HepG2 (cell line): Measurements from ENCODE around the gene P2RY6. TPM values are rescaled to one million over a fixed set of nuclear protein-coding genes. Genes with fewer than 3 reads are reported as not detected.

Experiments used
- ATF6 ChIP-seq: sonication (generic); formaldehyde crosslinking; conservative IDR thresholded peaks from 2 replicates; pipeline ENCODE4 v1.4.0; 2020; ENCODE audit warnings: missing genetic modification reagents
- ATRX ChIP-seq: sonication (generic); formaldehyde crosslinking; IDR thresholded peaks from 2 replicates; pipeline ENCODE4 v1.4.0; 2020; ENCODE audit warnings: missing genetic modification reagents, borderline replicate concordance
- BCL6 ChIP-seq: IDR thresholded peaks from 2 replicates; pipeline ENCODE4 v1.6.1; 2016; ENCODE audit warnings: missing genetic modification reagents, missing compliant biosample characterization
- FOSL2 ChIP-seq: sonication (generic); formaldehyde crosslinking; IDR thresholded peaks from 2 replicates; pipeline ENCODE4 v1.4.0; 2020; ENCODE audit warnings: missing genetic modification reagents
- GMEB1 ChIP-seq: sonication (generic); formaldehyde crosslinking; IDR thresholded peaks from 2 replicates; pipeline ENCODE4 v1.5.1; 2020; ENCODE audit warnings: missing genetic modification reagents, mild to moderate bottlenecking, borderline replicate concordance
- JDP2 ChIP-seq: sonication (generic); formaldehyde crosslinking; IDR thresholded peaks from 2 replicates; pipeline ENCODE4 v1.8.1; 2022; ENCODE audit warnings: missing genetic modification reagents, borderline replicate concordance
- KLF13 ChIP-seq: sonication (generic); formaldehyde crosslinking; IDR thresholded peaks from 2 replicates; pipeline ENCODE4 v1.4.0; 2020; ENCODE audit warnings: mild to moderate bottlenecking, missing genetic modification reagents
- KLF16 ChIP-seq, 2 experiments: sonication (generic) in 1 of 2; formaldehyde crosslinking in 1 of 2; IDR thresholded peaks; 2 replicates each; pipeline versions ENCODE4 v1.6.1 to v1.8.0; 2016 to 2023; ENCODE audit warnings: missing genetic modification reagents in 2 of 2, missing compliant biosample characterization in 1 of 2
- PATZ1 ChIP-seq: sonication (generic); formaldehyde crosslinking; IDR thresholded peaks from 2 replicates; pipeline ENCODE4 v1.4.0; 2020; ENCODE audit warnings: missing genetic modification reagents
- POGK ChIP-seq: sonication (generic); formaldehyde crosslinking; conservative IDR thresholded peaks from 2 replicates; pipeline ENCODE4 v1.8.0; 2022; ENCODE audit warnings: mild to moderate bottlenecking, moderate library complexity, missing genetic modification reagents
- SNAI1 ChIP-seq: sonication (generic); formaldehyde crosslinking; IDR thresholded peaks from 2 replicates; pipeline ENCODE4 v1.5.0; 2020; ENCODE audit warnings: mild to moderate bottlenecking, missing genetic modification reagents, borderline replicate concordance
- ZBTB26 ChIP-seq: IDR thresholded peaks from 2 replicates; pipeline ENCODE4 v1.6.1; 2016; ENCODE audit warnings: missing compliant biosample characterization, missing genetic modification reagents, borderline replicate concordance
- ZBTB34 ChIP-seq: sonication (generic); formaldehyde crosslinking; IDR thresholded peaks from 2 replicates; pipeline ENCODE4 v1.8.0; 2022; ENCODE audit warnings: mild to moderate bottlenecking, missing genetic modification reagents
- ZBTB7B ChIP-seq: sonication (generic); formaldehyde crosslinking; IDR thresholded peaks from 2 replicates; pipeline ENCODE4 v1.4.0; 2020; ENCODE audit warnings: missing genetic modification reagents
- ZMYM2 ChIP-seq: sonication (generic); formaldehyde crosslinking; IDR thresholded peaks from 2 replicates; pipeline ENCODE4 v1.8.0; 2022; ENCODE audit warnings: mild to moderate bottlenecking, missing genetic modification reagents
- ZSCAN22 ChIP-seq: sonication (generic); formaldehyde crosslinking; IDR thresholded peaks from 2 replicates; pipeline ENCODE4 v1.4.0; 2020; ENCODE audit warnings: mild to moderate bottlenecking, missing genetic modification reagents
- polyA plus RNA-seq, 8 experiments: library from polyadenylated mRNA; depleted of rRNA in 3 of 8; stranded (reverse) in 7 of 8; unstranded in 1 of 8; fragments of >200 nt; fragmentation: Illumina TruSeq in 4 of 8; extraction: Trizol in 4 of 8; gene quantifications; 2 replicates each; pipeline versions ENCODE4 v1.2.1 to v1.2.3, GENCODE V29; 2011 to 2016; ENCODE audit warnings: low read depth in 4 of 8, missing spikeins in 1 of 8, mixed read lengths in 1 of 8; ENCODE audit not compliant: insufficient read depth in 1 of 8
- total RNA-seq, 5 experiments: library from RNA; depleted of rRNA; stranded (reverse); fragments of >200 nt; fragmentation: Illumina TruSeq; extraction: Trizol; gene quantifications; 2 replicates each; pipeline ENCODE4 v1.2.3, GENCODE V29; 2016; ENCODE audit warnings: low read depth in 1 of 5

P2RY6 gene
- total and polyA plus RNA-seq, 2 of the 13 experiments (the other 11 are each of a cell fraction or from before 2014, with no cell fraction given), result 0.09 to 0.29 TPM

- TF ChIP-seq POGK (CRISPR knock-in tag) (0 out of 2 replicates have a peak, but pooled peaks have one; percentile 47), FOSL2 (no peak; the same call in 1 of the 2 replicates), ZMYM2 (CRISPR knock-in tag) (no peak), JDP2 (CRISPR knock-in tag) (no peak), BCL6 (CRISPR knock-in tag) (no peak), ZSCAN22 (CRISPR knock-in tag) (no peak), ZBTB7B (CRISPR knock-in tag) (peak; percentile 59; the same call in 1 of the 2 replicates), GMEB1 (no peak), ZBTB26 (CRISPR knock-in tag) (peak; percentile 79; the same call in 1 of the 2 replicates), KLF13 (CRISPR knock-in tag) (no peak), ATRX (CRISPR knock-in tag) (no peak), KLF16 (CRISPR knock-in tag; IDR thresholded peaks at IDR 0.05) (0 out of 4 replicates have a peak, but pooled peaks of 1 of the 2 experiments have one; percentile 57), SNAI1 (CRISPR knock-in tag) (no peak), ATF6 (CRISPR knock-in tag) (0 out of 2 replicates have a peak, but pooled peaks have one; percentile 62), PATZ1 (CRISPR knock-in tag) (peak; percentile 54; the same call in 1 of the 2 replicates), ZBTB34 (CRISPR knock-in tag) (no peak)
These were observed 29.7 kb upstream of the P2RY6 start (continued) for GRCh38 chr11:73242251-73243092.
